SU-DHL-6 (cell line): ENCODE measurements around the gene CTRB2.

Experiments
- H2AFZ ChIP-seq: fragments of 200-600 bp; sonication (generic); 2 replicates; pipeline ENCODE4 v1.6.1; 2014; ENCODE audit warnings: low read depth, mild to moderate bottlenecking, moderate library complexity, mixed read lengths, antibody characterized with exemption, low read length; ENCODE audit not compliant: severe bottlenecking
- H3F3A ChIP-seq: fragments of 200-600 bp; shearing (Covaris generic); 2 replicates; pipeline ENCODE4 v1.6.0; 2016; ENCODE audit warnings: antibody characterized with exemption, mild to moderate bottlenecking; ENCODE audit not compliant: insufficient read depth
- H3K27ac ChIP-seq: fragments of 200-600 bp; sonication (generic); 2 replicates; pipeline ENCODE4 v1.5.1; 2016; ENCODE audit warnings: low read depth, mild to moderate bottlenecking, low read length, moderate library complexity, mixed read lengths
- H3K27me3 ChIP-seq: fragments of 200-600 bp; sonication (generic), shearing (Covaris generic); 2 replicates; pipeline ENCODE4 v1.6.0; 2014; ENCODE audit warnings: mild to moderate bottlenecking, low read length
- H3K36me3 ChIP-seq: fragments of 200-600 bp; sonication (generic); 2 replicates; pipeline ENCODE4 v1.6.1; 2014; ENCODE audit warnings: mild to moderate bottlenecking, low read length, mixed read lengths
- H3K4me2 ChIP-seq: fragments of 300-600, 200-600 bp; shearing (Covaris generic), sonication (generic); 2 replicates; pipeline ENCODE4 v1.6.0; 2014; ENCODE audit warnings: low read length, low read depth, mild to moderate bottlenecking; ENCODE audit not compliant: poor library complexity, severe bottlenecking
- H3K4me3 ChIP-seq: fragments of 200-600 bp; sonication (generic); 2 replicates; pipeline ENCODE4 v1.5.1; 2014; ENCODE audit warnings: antibody characterized with exemption, low read length, mild to moderate bottlenecking, mixed read lengths; ENCODE audit not compliant: insufficient read depth, poor library complexity, severe bottlenecking
- H3K79me2 ChIP-seq: fragments of 200-600 bp; sonication (generic); 2 replicates; pipeline ENCODE4 v1.6.1; 2014; ENCODE audit warnings: mild to moderate bottlenecking, low read length, moderate library complexity; ENCODE audit not compliant: insufficient read depth
- H3K9ac ChIP-seq: fragments of 200-600 bp; sonication (generic); 2 replicates; pipeline ENCODE4 v1.7.0; 2014; ENCODE audit warnings: mild to moderate bottlenecking, low read length
- H3K9me2 ChIP-seq: fragments of 200-600 bp; sonication (generic); replicated peaks from 2 replicates; pipeline ENCODE4 v1.6.1; 2014; ENCODE audit warnings: low read length; ENCODE audit not compliant: insufficient read depth
- H3K9me3 ChIP-seq: fragments of 200-600 bp; sonication (generic); 2 replicates; pipeline ENCODE4 v1.6.1; 2014; ENCODE audit warnings: low read length, mixed read lengths; ENCODE audit not compliant: insufficient read depth
- H4K20me1 ChIP-seq: fragments of 200-600 bp; sonication (generic); 2 replicates; pipeline ENCODE4 v1.6.1; 2014; ENCODE audit warnings: low read depth, mild to moderate bottlenecking, antibody characterized with exemption, low read length, moderate library complexity, mixed read lengths
- CTCF ChIP-seq: fragments of 200-600 bp; sonication (generic); IDR thresholded peaks from one replicate; pipeline ENCODE4 v1.5.1; 2017; ENCODE audit warnings: antibody characterized with exemption, mild to moderate bottlenecking, low read length, moderate library complexity; ENCODE audit not compliant: insufficient read depth, poor library complexity, severe bottlenecking
- EZH2phosphoT487 ChIP-seq: fragments of 200-600 bp; sonication (generic), shearing (Covaris generic); conservative IDR thresholded peaks from 2 replicates; pipeline ENCODE4 v1.6.1; 2018; ENCODE audit warnings: mild to moderate bottlenecking, antibody characterized with exemption, low read length, moderate library complexity, mixed read lengths

Gene CTRB2

GRCh38 chr16:75239542-75240122, 32.7 kb upstream of the CTRB2 start:
- H3K36me3 ChIP-seq: no peaks in the 10 kb centered on the region
- H3K9ac ChIP-seq: no peak overlapping the region

GRCh38 chr16:75238853-75239541, 32.0 kb upstream of the CTRB2 start:
- H3K9ac ChIP-seq: no peak overlapping the region
- TF ChIP-seq CTCF (no peak), EZH2phosphoT487 (no peak)
- no peaks in the 10 kb centered on the region for H4K20me1 ChIP-seq
- no peak overlapping the region for H2AFZ ChIP-seq
- no peak overlapping the region for H3K4me3 ChIP-seq
- H3F3A ChIP-seq: no peaks in the 10 kb centered on the region
- no peaks in the 10 kb centered on the region for H3K9me3 ChIP-seq
- no peaks in the 10 kb centered on the region for H3K36me3 ChIP-seq
- no peak overlapping the region for H3K4me2 ChIP-seq
- no peaks in the 10 kb centered on the region for H3K79me2 ChIP-seq
- no peaks in the 10 kb centered on the region for H3K27me3 ChIP-seq
- H3K27ac ChIP-seq: no peak overlapping the region
- no peaks in the 10 kb centered on the region for H3K9me2 ChIP-seq

More at GRCh38 chr16:75239542-75240122, 32.7 kb upstream of the CTRB2 start:
- Histone ChIP-seq H3K79me2 (no peaks in the 10 kb centered on the region), H3K9me2 (no peaks in the 10 kb centered on the region), H3K4me3 (no peak overlapping the region), H3K27ac (no peak overlapping the region), H4K20me1 (no peaks in the 10 kb centered on the region), H3K9me3 (no peaks in the 10 kb centered on the region), H3F3A (no peaks in the 10 kb centered on the region), H2AFZ (no peak overlapping the region), H3K27me3 (no peaks in the 10 kb centered on the region), H3K4me2 (no peak overlapping the region)
- TF ChIP-seq CTCF (no peak), EZH2phosphoT487 (no peak)

GRCh38 chr16:75238132-75238852, 31.3 kb upstream of the CTRB2 start:
- H3K9me2 ChIP-seq: no peaks in the 10 kb centered on the region
- no peak overlapping the region for H3K27ac ChIP-seq
- no peaks in the 10 kb centered on the region for H3K27me3 ChIP-seq
- no peaks in the 10 kb centered on the region for H3K79me2 ChIP-seq
- H3K36me3 ChIP-seq: no peaks in the 10 kb centered on the region
- no peak overlapping the region for H3K9ac ChIP-seq
- H3K4me3 ChIP-seq: no peak overlapping the region
- no peak for TF ChIP-seq CTCF
- TF ChIP-seq EZH2phosphoT487: no peak
- no peak overlapping the region for H2AFZ ChIP-seq
- H3K4me2 ChIP-seq: no peak overlapping the region
- no peaks in the 10 kb centered on the region for H3K9me3 ChIP-seq
- H3F3A ChIP-seq: no peaks in the 10 kb centered on the region
- H4K20me1 ChIP-seq: no peaks in the 10 kb centered on the region
